Activated T-helper 2 cell treated with anti-CD3 and anti-CD28 coated beads, Interferon-gamma antibody, Interleukin-2, Interleukin-4, amounts not matched to agents 10 μg/mL and 5 μg/mL and 100 μg/mL, durations not matched to agents 14 hours and 24 hours and 36 hours (primary cell): ENCODE data around the gene HOXD10. TPM values are rescaled to one million over a fixed set of nuclear protein-coding genes. Genes with fewer than 3 reads are reported as not detected.
A peak's percentile ranks its signal among the peaks of the same experiment; 100 is the strongest.

Experiments
- DNase-seq: peaks from one replicate; pipeline ENCODE4 v3.0.0; 2021; ENCODE audit warnings: low spot score
- H3K27ac Mint-ChIP-seq: one replicate; pipeline ENCODE4 v1.8.0; 2021; ENCODE audit warnings: mixed read lengths
- H3K27me3 Mint-ChIP-seq: one replicate; pipeline ENCODE4 v1.8.0; 2021; ENCODE audit warnings: low read depth, mixed read lengths
- H3K36me3 Mint-ChIP-seq: one replicate; pipeline ENCODE4 v1.8.0; 2021; ENCODE audit warnings: low read depth, mixed read lengths
- H3K4me1 Mint-ChIP-seq: one replicate; pipeline ENCODE4 v1.8.0; 2021; ENCODE audit warnings: low read depth, mixed read lengths
- H3K4me3 Mint-ChIP-seq: one replicate; pipeline ENCODE4 v1.8.0; 2021; ENCODE audit warnings: low read depth, mild to moderate bottlenecking, moderate library complexity, mixed read lengths
- H3K9me3 Mint-ChIP-seq: one replicate; pipeline ENCODE4 v1.8.0; 2021; ENCODE audit warnings: mixed read lengths
- intact Hi-C: fragments of 100-400 bp; cut with micrococcal nuclease; formaldehyde crosslinking; loops from one replicate; pipeline ENCODE4 v1.15.1; 2023
- total RNA-seq: library from RNA; stranded (reverse); gene quantifications from 2 replicates; pipeline ENCODE4 v1.2.3, GENCODE V29; 2022

The HOXD10 gene
- total RNA-seq, 1 donor from 2014 or later, result not detected

DNA sequence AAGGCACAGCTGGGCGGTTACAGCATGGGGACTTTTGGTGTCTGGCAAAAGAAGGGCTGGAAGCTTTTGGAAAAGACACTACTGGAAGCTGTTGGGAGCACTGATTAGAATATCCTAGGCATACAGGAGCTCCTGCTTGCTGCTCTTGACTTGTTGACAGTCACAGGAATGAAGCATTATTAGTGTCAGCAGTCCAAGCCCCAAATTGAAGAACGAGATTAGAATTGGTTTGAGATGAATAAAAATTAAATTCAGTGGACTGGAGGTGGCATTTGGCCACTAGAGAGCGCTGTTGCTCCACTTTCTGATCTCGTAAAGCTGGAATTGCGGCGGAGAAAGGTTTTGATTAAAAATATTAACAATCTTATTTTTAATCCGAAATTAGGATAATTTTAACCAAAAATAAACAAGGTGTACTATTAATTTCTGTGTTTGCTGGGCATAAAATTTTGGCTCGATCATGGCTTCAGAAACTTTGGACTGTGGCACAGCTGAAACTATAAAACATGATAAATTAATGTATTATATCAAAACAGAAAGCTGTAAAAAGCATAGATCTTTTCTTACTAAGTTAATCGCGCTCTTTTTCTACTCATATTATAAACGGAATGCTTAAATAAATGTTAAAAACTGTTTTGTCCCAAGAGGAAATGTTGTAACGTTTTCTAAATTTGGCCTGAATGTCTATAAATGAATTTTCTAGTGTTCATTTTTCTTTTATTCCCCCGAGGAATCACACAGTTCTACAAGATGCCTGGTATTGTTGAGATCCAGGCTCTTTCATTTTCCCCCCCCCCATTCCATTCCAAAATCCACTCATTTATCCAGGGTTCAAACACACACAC is 10.6 kb downstream of the HOXD10 start:
- no peaks in the 10 kb centered on the region for H3K36me3 Mint-ChIP-seq
- intact Hi-C loops, result loop anchor here (2.0 to 10.0 kb wide), 5 partner anchors 512 to 1792 kb away; partner anchors contain the start of gene SP9
- H3K4me1 Mint-ChIP-seq, result peaks cover 8% of the 10 kb centered on the region
- DNase-seq, result no peak
- H3K27ac Mint-ChIP-seq, result peak overlapping the region; percentile 26
- H3K4me3 Mint-ChIP-seq, result no peak overlapping the region
- no peaks in the 10 kb centered on the region for H3K9me3 Mint-ChIP-seq
- peaks cover 70% of the 10 kb centered on the region for H3K27me3 Mint-ChIP-seq

GRCh38 chr2:176127774-176128072 is 11.1 kb downstream of the HOXD10 start:
- no peaks in the 10 kb centered on the region for H3K36me3 Mint-ChIP-seq
- DNase-seq, result no peak
- H3K9me3 Mint-ChIP-seq, result no peaks in the 10 kb centered on the region
- H3K27me3 Mint-ChIP-seq, result peaks cover 72% of the 10 kb centered on the region
- peaks cover 12% of the 10 kb centered on the region for H3K4me1 Mint-ChIP-seq
- H3K27ac Mint-ChIP-seq, result no peak overlapping the region
- no peak overlapping the region for H3K4me3 Mint-ChIP-seq
- intact Hi-C loops, result loop anchor here (2.0 to 10.0 kb wide), 6 partner anchors 17 to 1793 kb away; partner anchors contain the start of gene SP9

DNA sequence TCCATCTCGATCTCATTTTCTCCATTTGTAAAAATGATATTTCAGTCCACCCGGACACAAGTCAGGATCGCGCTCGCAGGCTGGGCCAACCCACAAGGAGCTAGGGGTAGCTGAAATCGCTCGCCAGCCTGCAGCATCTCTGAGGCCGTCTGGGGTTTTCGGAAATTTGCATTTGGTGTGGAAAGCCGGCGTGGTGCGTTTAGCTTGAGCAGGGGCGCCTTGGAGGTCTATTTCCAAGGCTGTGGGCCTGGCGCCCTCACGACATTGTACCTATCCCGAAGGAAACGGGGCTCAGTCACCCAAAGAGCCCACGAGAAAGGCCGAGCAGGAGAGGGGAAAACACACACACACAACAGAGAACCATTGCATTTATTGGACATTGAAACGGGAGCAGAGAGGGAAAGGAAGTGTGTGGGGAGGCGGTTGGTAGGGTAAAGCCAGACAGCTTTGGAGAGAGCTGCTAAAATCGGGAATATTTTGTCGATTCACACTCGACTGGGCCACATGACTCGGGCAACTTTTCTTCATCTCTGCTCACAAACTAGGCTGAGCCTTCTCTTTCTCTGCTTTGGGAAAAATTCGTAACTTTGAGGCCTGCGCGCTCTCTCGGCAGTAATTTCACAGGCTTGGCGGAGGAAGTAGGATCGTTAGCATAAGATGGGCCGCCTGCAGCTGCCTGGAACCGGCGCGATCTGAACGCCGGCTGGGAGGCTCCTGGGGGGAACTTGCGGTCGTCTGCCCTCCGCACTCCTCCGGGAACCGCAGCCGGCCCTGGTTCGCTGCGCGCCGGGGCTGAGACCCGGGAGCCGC is 11.8 kb downstream of the HOXD10 start:
- peak overlapping the region; percentile 63 for H3K27ac Mint-ChIP-seq
- intact Hi-C loops, result loop anchor here (2.0 to 10.0 kb wide), 4 partner anchors 18 to 1794 kb away; partner anchors contain the start of gene SP9

GRCh38 chr2:176128982-176129796 is 12.6 kb downstream of the HOXD10 start, which contains the start of gene HOXD8:
TSS of gene HOXD8 (plus strand) at chr2:176129705. CDS start at chr2:176130367, 662 bp downstream.
- intact Hi-C loops, result loop anchor here (2.0 to 10.0 kb wide), 4 partner anchors 18 to 1794 kb away; partner anchors contain the start of gene SP9
- Mint-ChIP-seq H3K4me3 (no peak within 1 kb of the TSS), H3K27me3 (peaks cover 79% of the 10 kb centered on the region), H3K4me1 (peaks cover 12% of the 10 kb centered on the region), H3K9me3 (no peaks in the 10 kb centered on the region), H3K27ac (peak within 1 kb of the TSS; percentile 63), H3K36me3 (no peaks in the 10 kb centered on the region)
- DNase-seq, result no peak

More for the DNA sequence above, 11.8 kb downstream of the HOXD10 start:
- Mint-ChIP-seq H3K36me3 (no peaks in the 10 kb centered on the region), H3K27me3 (peaks cover 79% of the 10 kb centered on the region), H3K4me3 (no peak overlapping the region), H3K4me1 (peaks cover 12% of the 10 kb centered on the region), H3K9me3 (no peaks in the 10 kb centered on the region)
- DNase-seq, result no peak

GRCh38 chr2:176129813-176130146 is 13.2 kb downstream of the HOXD10 start:
- no peak overlapping the region for H3K4me3 Mint-ChIP-seq
- no peak for DNase-seq

GRCh38 chr2:176130147-176130956 is 13.8 kb downstream of the HOXD10 start:
- Mint-ChIP-seq H3K4me1 (peaks cover 12% of the 10 kb centered on the region), H3K27me3 (peaks cover 81% of the 10 kb centered on the region), H3K27ac (no peak overlapping the region), H3K36me3 (no peaks in the 10 kb centered on the region), H3K9me3 (no peaks in the 10 kb centered on the region), H3K4me3 (no peak overlapping the region)
- intact Hi-C loops, result loop anchor here (1.0 to 5.0 kb wide), 3 partner anchors 9 to 54 kb away; partner anchors contain the start of gene HOXD12
- DNase-seq, result no peak

More at GRCh38 chr2:176129813-176130146, 13.2 kb downstream of the HOXD10 start:
- H3K9me3 Mint-ChIP-seq, result no peaks in the 10 kb centered on the region
- peaks cover 12% of the 10 kb centered on the region for H3K4me1 Mint-ChIP-seq
- peaks cover 79% of the 10 kb centered on the region for H3K27me3 Mint-ChIP-seq
- no peaks in the 10 kb centered on the region for H3K36me3 Mint-ChIP-seq
- H3K27ac Mint-ChIP-seq, result no peak overlapping the region
- intact Hi-C loops, result loop anchor here (1.0 to 10.0 kb wide), 7 partner anchors 10 to 1795 kb away; partner anchors contain the start of genes HOXD12 and SP9

DNA sequence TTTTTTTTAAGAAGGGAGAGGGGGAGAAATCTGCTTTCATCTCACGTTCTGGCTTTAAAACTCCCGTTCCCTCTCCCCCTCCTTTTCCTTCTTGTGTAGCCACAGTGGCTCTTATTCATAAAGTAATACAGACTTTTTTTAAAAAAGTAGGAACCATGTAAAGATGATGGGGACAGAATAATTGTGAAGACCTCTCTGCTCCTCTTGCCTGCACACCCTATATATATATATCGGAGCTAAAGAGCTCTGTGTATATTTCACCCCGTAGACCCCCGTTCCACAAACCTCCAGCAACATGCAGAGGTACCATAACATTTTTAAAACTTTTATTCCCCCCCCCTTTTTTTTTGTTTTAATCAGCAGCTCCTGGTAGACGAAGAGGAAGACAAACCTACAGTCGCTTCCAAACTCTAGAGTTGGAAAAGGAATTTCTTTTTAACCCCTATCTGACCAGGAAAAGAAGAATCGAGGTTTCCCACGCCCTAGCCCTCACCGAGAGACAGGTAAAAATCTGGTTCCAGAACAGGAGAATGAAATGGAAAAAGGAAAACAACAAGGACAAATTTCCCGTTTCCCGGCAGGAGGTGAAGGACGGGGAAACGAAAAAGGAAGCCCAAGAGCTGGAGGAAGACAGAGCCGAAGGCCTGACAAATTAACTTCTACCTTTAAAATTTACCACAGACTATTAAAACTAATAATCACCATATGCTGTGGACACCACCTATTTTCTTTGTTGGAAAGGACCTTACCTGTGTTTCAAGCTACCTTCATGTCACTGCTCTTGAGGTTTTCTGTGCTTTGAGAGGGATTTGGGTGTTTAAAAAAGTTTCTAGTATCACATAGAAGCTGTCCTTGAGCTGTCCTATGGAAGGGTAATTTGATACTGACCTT is 14.6 kb downstream of the HOXD10 start:
- Mint-ChIP-seq H3K4me3 (no peak overlapping the region), H3K9me3 (no peaks in the 10 kb centered on the region), H3K27me3 (peaks cover 81% of the 10 kb centered on the region), H3K36me3 (no peaks in the 10 kb centered on the region), H3K4me1 (peaks cover 18% of the 10 kb centered on the region), H3K27ac (no peak overlapping the region)
- DNase-seq, result no peak
- intact Hi-C loops, result loop anchor here (1.0 to 5.0 kb wide), 3 partner anchors 8 to 54 kb away; partner anchors contain the start of gene HOXD12

GRCh38 chr2:176131848-176132158 is 15.2 kb downstream of the HOXD10 start:
- Mint-ChIP-seq H3K4me1 (peaks cover 18% of the 10 kb centered on the region), H3K36me3 (no peaks in the 10 kb centered on the region), H3K4me3 (no peak overlapping the region), H3K9me3 (no peaks in the 10 kb centered on the region), H3K27me3 (peaks cover 78% of the 10 kb centered on the region), H3K27ac (no peak overlapping the region)
- intact Hi-C loops, result loop anchor here (2.0 to 5.0 kb wide), 2 partner anchors 35 to 55 kb away; partner anchors contain the start of gene HOXD12
- no peak for DNase-seq

GRCh38 chr2:176132205-176133171 is 15.9 kb downstream of the HOXD10 start:
- intact Hi-C loops, result loop anchor here (5.0 kb wide), 1 partner anchor 35 kb away; the partner anchor contains the start of gene HOXD12
- Mint-ChIP-seq H3K27me3 (peaks cover 79% of the 10 kb centered on the region), H3K9me3 (no peaks in the 10 kb centered on the region), H3K4me1 (peaks cover 18% of the 10 kb centered on the region), H3K36me3 (no peaks in the 10 kb centered on the region), H3K4me3 (peak overlapping the region; percentile 56), H3K27ac (peak overlapping the region; percentile 49)
- DNase-seq, result no peak

DNA sequence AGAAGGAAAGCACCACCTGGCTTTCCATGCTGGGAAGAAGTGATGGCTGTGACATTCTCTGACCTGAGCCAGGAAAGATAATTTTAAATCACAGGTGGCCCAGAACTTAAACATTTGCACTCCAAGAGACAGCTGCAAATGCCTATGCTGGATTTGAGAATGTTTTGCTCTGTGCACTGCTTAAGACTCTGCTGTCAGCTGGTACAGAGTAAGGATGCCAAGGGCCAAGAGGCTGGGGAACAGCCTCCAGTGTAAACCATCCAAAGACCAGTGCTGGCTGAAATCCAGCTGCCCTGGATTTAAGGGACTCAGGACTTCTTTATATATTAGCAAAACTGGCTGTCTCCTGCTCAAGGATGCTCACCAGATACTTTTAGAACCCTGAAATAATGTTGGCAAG is 16.8 kb downstream of the HOXD10 start:
- no peak for DNase-seq
- intact Hi-C loops, result loop anchor here (5.0 kb wide), 1 partner anchor 36 kb away; the partner anchor contains the start of gene HOXD12
- no peaks in the 10 kb centered on the region for H3K9me3 Mint-ChIP-seq
- no peaks in the 10 kb centered on the region for H3K36me3 Mint-ChIP-seq
- peaks cover 79% of the 10 kb centered on the region for H3K27me3 Mint-ChIP-seq
- peaks cover 18% of the 10 kb centered on the region for H3K4me1 Mint-ChIP-seq
- H3K27ac Mint-ChIP-seq, result no peak overlapping the region
- H3K4me3 Mint-ChIP-seq, result no peak overlapping the region
